ENCODE data around the gene PNKP.
A peak's percentile ranks its signal among the peaks of the same experiment; 100 is the strongest.
"Not testable (repeated sequence)": the region's sequence is repeated elsewhere in the genome, so short reads cannot be mapped to it uniquely, and the experiment has no call there.

The PNKP gene

DNA sequence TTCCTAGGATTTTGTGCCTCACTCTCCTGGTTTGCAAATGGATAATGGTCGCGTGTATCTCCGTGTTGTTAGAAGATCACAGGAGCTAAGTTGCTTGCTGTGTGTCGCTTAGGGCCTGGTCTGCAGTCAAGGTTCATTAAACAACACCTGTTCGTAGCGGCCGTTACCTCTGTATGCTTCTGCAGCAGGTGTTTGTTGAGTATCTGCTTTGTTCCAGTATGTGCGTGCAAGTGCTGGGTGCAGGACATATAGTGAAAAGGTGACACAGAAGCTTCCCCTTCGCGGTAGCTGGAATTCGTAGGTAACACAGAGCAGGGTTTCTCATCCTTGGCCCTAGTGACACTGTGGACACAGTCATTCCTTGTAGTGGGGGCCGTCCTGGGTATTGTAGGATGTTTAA lies 43.9 kb downstream of the PNKP start:
- DNase-seq (ENCODE audit: low spot score), result no peak

DNA sequence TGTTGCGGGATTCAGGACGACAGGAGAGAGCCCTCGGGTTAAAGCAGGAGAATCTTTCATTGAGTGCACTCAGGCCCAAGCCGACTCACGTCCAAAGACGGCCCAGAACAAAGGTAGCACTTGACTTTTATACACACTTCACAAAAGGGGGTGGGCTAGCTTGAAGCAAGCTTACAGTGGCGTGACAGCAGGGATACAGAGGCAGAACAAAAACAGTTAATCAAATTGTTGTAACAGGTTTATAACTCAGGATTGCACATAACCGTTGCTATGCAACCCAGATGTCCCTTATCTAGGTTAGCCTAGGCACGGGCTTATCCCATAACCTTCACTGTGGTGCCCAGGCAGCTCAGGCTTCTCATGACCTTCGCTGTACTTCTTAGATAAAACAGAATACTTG lies 47.3 kb downstream of the PNKP start:
- DNase-seq (ENCODE audit: low spot score), result no peak

DNA sequence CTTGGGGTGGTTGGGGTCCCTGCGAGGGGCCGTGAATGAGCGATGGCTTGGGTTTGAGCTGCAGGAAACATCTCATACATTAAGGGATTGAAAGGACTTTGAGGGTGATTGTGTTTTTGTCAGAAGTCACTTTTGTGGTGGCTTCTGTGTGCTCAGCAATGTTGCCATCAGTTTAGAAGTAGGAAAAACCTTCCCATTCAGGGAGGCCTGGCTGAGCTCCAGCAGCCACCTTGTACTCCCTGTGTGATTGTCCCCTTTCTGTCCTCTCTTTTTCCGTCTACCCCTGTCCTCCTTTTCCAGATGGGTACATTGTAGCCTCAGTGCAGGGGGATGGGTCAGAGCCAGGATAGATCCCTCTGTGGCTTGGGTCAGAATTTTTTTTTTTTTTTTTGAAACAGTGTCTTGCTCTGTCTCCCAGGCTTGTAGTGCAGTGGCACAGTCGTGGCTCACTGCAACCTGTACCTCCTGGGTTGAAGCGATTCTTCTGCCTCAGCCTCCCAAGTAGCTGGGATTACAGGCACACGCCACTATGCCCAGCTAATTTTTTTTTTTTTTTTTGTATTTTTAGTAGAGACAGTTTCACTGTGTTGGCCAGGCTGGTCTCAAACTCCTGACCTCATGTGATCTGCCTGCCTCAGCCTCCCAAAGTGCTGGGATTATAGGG lies 47.8 kb downstream of the PNKP start:
- not testable (repeated sequence) for DNase-seq (ENCODE audit: low spot score)

DNA sequence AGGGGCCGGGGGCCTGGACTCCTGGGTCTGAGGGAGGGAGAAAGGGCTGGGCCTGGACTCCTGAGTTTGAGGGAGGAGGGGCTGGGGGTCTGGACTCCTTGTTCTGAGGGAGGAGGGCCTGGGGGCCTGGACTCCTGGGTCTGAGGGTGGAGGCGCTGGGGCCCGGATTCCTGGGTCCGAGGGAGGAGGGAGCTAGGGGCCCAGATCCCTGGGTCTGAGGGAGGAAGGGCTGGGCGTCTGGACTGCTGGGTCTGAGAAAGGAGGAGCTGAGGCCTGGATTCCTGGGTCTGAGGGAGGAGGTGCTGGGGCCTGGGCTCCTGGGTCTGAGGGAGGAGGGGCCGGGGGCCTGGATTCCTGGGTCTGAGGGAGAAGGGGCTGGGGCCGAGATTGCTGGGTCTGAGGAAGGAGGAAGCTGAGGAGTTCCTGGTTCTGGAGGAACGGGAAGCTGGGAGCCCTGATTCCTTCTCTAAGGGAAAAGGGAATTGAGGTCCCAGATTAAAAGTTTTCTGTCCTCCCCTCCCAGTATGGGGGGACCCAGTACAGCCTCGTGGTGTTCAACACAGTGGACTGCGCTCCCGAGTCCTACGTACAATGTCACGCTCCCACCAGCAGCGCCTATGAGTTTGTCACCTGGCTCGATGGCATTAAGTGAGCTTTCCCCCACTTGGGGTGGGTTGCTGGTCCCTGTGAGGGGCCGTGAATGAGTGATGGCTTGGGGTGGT lies 48.6 kb downstream of the PNKP start:
- no peak for DNase-seq (ENCODE audit: low spot score)

DNA sequence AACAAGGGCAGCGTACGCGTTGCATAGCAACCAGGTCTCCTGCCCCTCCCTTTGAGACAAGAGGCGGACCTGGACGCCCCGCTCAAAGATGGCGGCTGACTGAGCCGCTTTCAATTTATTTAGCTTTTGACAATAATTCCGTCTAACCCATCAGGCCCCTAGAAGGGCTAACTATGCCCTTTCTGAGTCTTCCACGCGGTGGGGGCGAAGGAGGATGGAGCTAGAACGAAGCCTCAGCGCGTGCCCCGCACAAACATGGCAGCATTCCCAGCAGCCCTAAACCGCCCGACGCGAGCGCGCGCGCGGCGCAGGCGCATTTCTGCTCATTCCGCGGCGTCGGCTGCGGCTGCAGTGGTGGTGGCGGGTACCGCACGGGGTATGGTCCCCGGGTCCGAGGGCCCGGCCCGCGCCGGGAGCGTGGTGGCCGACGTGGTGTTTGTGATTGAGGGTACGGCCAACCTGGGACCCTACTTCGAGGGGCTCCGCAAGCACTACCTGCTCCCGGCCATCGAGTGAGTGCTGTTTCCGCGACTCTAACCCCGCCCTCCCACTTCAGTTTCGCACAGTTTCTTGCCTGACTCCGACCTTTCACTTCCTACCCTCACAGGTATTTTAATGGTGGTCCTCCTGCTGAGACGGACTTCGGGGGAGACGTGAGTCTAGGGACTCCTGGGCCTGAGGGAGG lies 49.3 kb downstream of the PNKP start, which contains the start of gene MED25:
Gene MED25, plus strand, starts transcription at position 326 of the 685 bp plus-strand sequence. Its CDS starts 53 bp downstream, at position 379.
- peak; percentile 89 for DNase-seq (ENCODE audit: low spot score)

DNA sequence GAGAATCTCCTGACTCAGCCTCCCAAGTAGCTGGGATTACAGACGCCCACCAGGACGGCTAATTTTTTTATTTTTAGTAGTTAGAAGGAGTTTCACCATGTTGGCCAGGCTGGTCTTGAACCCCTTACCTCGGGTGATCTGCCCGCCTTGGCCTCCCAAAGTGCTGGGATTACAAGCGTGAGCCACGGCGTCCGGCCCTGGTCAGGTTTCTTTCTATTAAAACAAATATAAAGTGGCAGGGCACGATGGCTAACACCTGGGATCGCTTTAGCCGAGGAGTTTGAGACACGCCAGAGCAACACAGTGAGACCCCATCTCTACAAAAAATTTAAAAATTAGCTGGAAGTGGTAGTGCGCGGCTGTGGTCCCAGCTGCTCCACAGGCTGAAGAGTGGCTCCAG lies 50.8 kb downstream of the PNKP start:
- DNase-seq (ENCODE audit: low spot score), result no peak

DNA sequence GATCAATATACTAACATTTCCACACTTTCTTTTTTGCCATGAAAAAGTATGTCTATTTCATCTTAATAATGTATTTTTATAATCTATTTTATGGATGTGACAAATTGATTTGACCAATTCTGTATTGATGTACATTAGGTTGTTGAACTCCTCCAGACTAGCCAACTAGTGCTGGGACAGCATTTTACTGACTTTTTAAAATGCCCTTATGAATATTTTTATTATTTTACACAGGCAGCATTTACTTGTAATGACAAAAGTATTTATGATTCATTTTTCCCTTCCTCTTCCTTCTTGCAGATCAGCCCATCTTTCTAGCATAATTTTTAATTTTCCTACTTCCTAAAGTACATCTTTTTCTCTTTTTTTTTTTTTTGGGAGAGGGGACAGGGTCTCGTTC lies 53.4 kb downstream of the PNKP start:
- peak; percentile 19 for DNase-seq (ENCODE audit: low spot score)

DNA sequence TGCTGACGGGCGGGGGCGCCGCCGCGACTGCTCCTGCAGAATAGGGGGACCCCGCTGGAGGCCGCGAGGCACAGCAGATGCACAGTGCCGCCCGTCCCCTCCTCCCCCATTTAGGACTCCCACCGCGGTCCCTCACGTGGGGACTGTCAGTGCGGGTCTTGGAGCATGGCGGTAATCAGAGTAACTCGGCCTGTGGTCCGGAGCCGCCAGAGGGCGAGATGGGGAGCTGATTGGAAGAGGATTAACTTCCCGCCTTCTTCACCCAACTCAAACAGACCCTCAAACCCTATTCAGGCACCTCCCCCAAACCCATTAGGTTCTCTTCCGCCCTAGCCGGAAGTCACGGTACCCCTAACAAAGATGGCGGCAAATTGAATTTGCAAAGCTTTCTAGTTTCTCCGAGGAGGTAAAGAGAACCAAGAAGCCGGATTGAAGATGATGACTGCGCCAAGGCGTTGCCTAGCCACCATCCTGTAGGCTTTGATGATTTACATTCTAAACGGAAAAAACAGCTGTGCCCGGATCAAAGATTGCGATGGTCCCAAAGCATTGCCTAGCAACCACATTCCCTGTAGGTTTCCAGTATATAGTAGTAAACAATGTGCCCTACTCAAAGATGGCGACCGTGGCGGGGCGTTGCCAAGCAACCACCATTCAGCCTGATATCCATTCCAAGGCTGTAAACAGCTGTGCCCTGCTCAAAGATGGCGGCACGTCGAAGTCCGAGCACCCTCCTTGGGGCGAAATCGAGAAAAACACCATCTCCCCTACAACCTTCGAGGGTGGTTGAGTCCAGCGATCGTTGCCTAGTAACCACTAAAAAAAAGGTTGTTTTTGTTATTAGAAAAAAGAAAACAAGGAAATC lies 54.1 kb downstream of the PNKP start, which contains the start of gene FUZ:
Gene FUZ, minus strand, starts transcription at position 296 of the 865 bp plus-strand sequence. Its CDS starts 186 bp downstream, at position 110.
- DNase-seq (ENCODE audit: low spot score), result peak; percentile 99

DNA sequence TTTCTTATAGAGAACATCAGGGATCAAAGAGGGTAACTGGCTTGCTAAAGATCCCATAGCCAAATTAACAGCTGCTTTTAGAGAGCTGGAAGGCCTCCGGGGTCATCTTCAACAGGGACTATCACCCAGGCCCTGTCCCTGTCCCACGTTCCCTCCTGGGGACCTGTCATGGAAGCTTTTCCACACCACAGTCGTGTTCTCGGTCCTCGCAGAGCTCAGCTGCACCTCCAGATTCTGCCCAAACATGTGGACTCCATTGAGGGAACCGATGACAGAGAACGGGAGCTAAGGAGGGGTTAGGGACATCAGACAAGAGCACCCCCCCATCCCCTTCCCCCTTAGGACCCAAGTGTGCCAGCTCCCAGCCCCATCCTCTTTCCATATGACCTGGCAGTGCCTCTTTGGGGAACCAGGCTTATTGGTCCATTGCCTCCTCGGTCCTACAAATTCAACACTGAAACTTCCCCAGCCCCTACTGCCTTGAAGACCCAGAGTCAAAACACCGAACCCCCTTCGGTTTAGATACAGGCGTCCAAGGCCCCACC lies 54.9 kb downstream of the PNKP start:
- DNase-seq (ENCODE audit: low spot score), result no peak

DNA sequence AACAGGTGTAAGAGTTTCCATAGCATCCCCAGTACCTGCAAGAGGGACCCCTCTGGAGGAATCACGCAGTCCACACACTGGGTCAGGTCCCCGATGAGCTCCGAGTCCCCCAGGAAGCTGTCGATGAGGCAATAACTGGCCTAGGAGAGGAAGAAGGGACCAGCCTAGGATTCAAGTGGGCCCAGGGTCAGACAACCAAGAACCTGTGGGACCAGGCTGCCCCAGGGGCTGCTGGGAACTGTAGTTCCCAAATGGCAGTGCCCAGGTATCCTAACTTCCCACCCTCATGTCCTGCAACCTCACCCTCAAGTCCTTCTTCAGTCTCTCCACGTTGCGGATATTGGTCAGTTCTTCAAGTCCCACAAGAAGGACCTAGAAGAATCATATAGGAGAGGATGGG lies 56.0 kb downstream of the PNKP start:
- no peak for DNase-seq (ENCODE audit: low spot score)

Data from CD4-positive, alpha-beta T cell treated with Interleukin-2 at 100 ng/mL for 4 hours (primary cell).